Kidney (tissue), 14 donors: Measurements from ENCODE around the gene PRKD2. TPM values are rescaled to one million over a fixed set of nuclear protein-coding genes. Genes with fewer than 3 reads are reported as not detected.

Experiments
- DNase-seq, 5 donors: peaks; one replicate each; pipeline ENCODE4 v3.0.0-alpha.2; 2013 to 2020
- FAIRE-seq: peaks from 2 replicates; lab custom pipeline; 2012; peaks lifted over from hg19 to GRCh38; lab: Jason Lieb, UNC
- H3K27ac ChIP-seq, 2 donors: one replicate each; pipeline ENCODE4 v1.7.0; 2013; ENCODE audit warnings: low read depth in 2 of 2, low read length in 2 of 2, inconsistent platforms in 1 of 2
- H3K27me3 ChIP-seq: one replicate; pipeline ENCODE4 v1.7.1; 2013; ENCODE audit warnings: low read length, inconsistent platforms; ENCODE audit not compliant: control insufficient read depth, insufficient read depth
- H3K36me3 ChIP-seq, 3 donors: one replicate each; pipeline versions ENCODE4 v1.7.0 to v1.7.1; 2013; ENCODE audit warnings: low read length in 3 of 3, control low read depth in 1 of 3, inconsistent platforms in 1 of 3; ENCODE audit not compliant: insufficient read depth in 3 of 3, control insufficient read depth in 2 of 3
- H3K4me1 ChIP-seq, 3 donors: one replicate each; pipeline versions ENCODE4 v1.7.0 to v1.7.1; 2013; ENCODE audit warnings: low read length in 3 of 3, inconsistent platforms in 1 of 3, low read depth in 1 of 3; ENCODE audit not compliant: control insufficient read depth in 2 of 3, insufficient read depth in 2 of 3
- H3K4me3 ChIP-seq, 3 donors: one replicate each; pipeline versions ENCODE4 v1.7.0 to v1.8.1; 2013; ENCODE audit warnings: low read length in 3 of 3, control low read depth in 1 of 3, inconsistent platforms in 1 of 3
- H3K9ac ChIP-seq, 3 donors: one replicate each; pipeline versions ENCODE4 v1.7.0 to v1.7.1; 2013; ENCODE audit warnings: low read length in 3 of 3, control low read depth in 1 of 3, inconsistent platforms in 1 of 3
- H3K9me3 ChIP-seq, 3 donors: one replicate each; pipeline versions ENCODE4 v1.7.0 to v1.7.1; 2013; ENCODE audit warnings: low read length in 3 of 3, control low read depth in 1 of 3, inconsistent platforms in 1 of 3; ENCODE audit not compliant: control insufficient read depth in 2 of 3, insufficient read depth in 1 of 3
- intact Hi-C: fragments of 100-400 bp; cut with DNase I; formaldehyde crosslinking; loops from one replicate; pipeline ENCODE4 v1.11.1; 2022
- polyA plus RNA-seq: library from polyadenylated mRNA; stranded (reverse); fragments of 350-450 nt; fragmentation: Illumina TruSeq; extraction: RNeasy Lipid Tissue Mini Kit (QIAGEN cat#74804); gene quantifications from one replicate; pipeline ENCODE4 v1.2.3, GENCODE V29; 2014; ENCODE audit warnings: low read depth, low replicate concordance; ENCODE audit not compliant: insufficient read depth
- total RNA-seq: library from RNA; stranded (reverse); fragmentation: NEBNext Ultra II Directional; extraction: Animal tissue kit (Norgen Biotek cat#: 25700); gene quantifications from one replicate; pipeline ENCODE4 v1.2.1, GENCODE V29; 2021
- TF ChIP-seq, protein P1 (sequence below): IDR thresholded peaks from 3 replicates; pipeline ENCODE4 v1.5.1; 2012; ENCODE audit warnings: mild to moderate bottlenecking, moderate library complexity, borderline replicate concordance; ENCODE audit not compliant: insufficient read depth; ENCODE audit errors: extremely low read depth
- donor health status: control.
- donor health status: control.
- donor health status: control.
- donor health status: control.
- donor health status: control.
- donor health status: DM: yes; HTN: yes; CAD: no.
- donor health status: Normal renal cell carcinoma (clear cell type).

PRKD2 gene
- total and polyA plus RNA-seq, 2 donors from 2014 or later = 26.7 to 69.8 TPM

- TF ChIP-seq, protein P1, sequence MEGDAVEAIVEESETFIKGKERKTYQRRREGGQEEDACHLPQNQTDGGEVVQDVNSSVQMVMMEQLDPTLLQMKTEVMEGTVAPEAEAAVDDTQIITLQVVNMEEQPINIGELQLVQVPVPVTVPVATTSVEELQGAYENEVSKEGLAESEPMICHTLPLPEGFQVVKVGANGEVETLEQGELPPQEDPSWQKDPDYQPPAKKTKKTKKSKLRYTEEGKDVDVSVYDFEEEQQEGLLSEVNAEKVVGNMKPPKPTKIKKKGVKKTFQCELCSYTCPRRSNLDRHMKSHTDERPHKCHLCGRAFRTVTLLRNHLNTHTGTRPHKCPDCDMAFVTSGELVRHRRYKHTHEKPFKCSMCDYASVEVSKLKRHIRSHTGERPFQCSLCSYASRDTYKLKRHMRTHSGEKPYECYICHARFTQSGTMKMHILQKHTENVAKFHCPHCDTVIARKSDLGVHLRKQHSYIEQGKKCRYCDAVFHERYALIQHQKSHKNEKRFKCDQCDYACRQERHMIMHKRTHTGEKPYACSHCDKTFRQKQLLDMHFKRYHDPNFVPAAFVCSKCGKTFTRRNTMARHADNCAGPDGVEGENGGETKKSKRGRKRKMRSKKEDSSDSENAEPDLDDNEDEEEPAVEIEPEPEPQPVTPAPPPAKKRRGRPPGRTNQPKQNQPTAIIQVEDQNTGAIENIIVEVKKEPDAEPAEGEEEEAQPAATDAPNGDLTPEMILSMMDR = no peak
- H3K4me3 ChIP-seq = peak overlapping the region; percentile 58 to 84 (median 58)
- H3K9ac ChIP-seq = peak overlapping the region in 2 of 3 donors; percentile 41 to 74
- DNase-seq (peak; percentile 66 to 93 (median 85)), FAIRE-seq (no peak)
- H3K4me1 ChIP-seq = peaks cover 0 to 5% (median 0%) of the 10 kb centered on the region in 3 donors
- no peaks in the 10 kb centered on the region for H3K27me3 ChIP-seq
- intact Hi-C loops = loop anchor here (5.0 kb wide), 1 partner anchor 48 kb away; no protein-coding TSS in a partner anchor
- peaks cover 0 to 2% (median 0%) of the 10 kb centered on the region in 3 donors for H3K36me3 ChIP-seq
- H3K27ac ChIP-seq = peak overlapping the region; percentile 47 to 83
- no peaks in the 10 kb centered on the region for H3K9me3 ChIP-seq
Measured at GRCh38 chr19:46660008-46660517, 56.9 kb downstream of the PRKD2 start.

DNA sequence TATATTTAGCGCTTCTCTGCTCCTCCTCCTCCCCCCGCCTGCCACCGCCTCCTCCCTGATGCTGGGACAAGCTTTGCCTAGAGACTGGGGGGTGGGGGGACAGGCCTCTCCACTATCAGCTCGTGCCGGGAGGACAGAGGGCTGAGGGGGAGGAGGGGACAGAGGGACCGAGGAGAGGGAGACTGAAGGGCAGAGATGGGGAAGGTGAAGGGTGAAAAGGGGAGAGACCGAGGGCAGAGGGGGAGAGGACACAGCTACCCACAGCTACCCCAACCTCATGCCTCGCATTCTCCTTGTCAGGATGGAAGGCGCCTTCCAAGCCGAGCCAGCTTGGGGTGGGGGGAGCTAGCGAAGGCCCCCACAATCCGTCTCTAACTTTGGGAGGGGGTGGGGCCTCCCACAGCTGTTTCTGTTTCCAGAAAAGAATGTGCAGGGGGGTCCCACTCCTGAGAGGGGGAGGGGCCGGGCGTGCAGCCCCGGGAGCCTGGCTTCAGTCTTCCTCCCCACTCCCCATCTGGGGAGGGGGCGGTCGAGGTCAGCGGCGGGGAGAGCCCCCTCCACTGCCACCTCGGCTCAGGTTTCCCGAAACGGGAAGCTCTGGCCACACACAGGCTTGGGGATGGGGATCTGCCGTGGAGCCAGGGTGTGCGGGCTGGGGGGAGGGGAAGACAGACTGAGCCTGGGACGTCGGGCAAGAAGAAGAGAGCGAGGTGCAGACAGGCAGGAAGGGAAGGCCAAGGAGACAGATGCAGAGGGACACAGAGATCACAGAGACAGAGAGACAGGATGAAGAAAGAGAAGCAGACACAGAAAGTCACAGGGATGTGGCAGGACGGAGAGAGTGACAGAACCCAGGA lies 57.5 kb downstream of the PRKD2 start:
- FAIRE-seq (no peak), DNase-seq (peak; percentile 80 to 90 (median 85))
- H3K27ac ChIP-seq = peak overlapping the region; percentile 47 to 63
- H3K27me3 ChIP-seq = no peaks in the 10 kb centered on the region
- H3K9me3 ChIP-seq = no peaks in the 10 kb centered on the region
- intact Hi-C loops = loop anchor here (5.0 kb wide), 1 partner anchor 47 kb away; no protein-coding TSS in a partner anchor
- peaks cover 0 to 2% (median 0%) of the 10 kb centered on the region in 3 donors for H3K36me3 ChIP-seq
- H3K4me3 ChIP-seq = peak overlapping the region; percentile 58 to 84 (median 58)
- H3K4me1 ChIP-seq = peaks cover 0 to 5% (median 0%) of the 10 kb centered on the region in 3 donors
- TF ChIP-seq, protein P1 = no peak
- H3K9ac ChIP-seq = peak overlapping the region in 2 of 3 donors; percentile 41 to 74

GRCh38 chr19:46656541-46656940 lies 60.4 kb downstream of the PRKD2 start:
- peaks cover 0 to 2% (median 0%) of the 10 kb centered on the region in 3 donors for H3K4me1 ChIP-seq

More at GRCh38 chr19:46656541-46656940, 60.4 kb downstream of the PRKD2 start:
- DNase-seq (no peak), FAIRE-seq (no peak)
- intact Hi-C loops = no loop called here
- no peak overlapping the region for H3K27ac ChIP-seq
- peaks cover 0 to 2% (median 0%) of the 10 kb centered on the region in 3 donors for H3K36me3 ChIP-seq
- no peaks in the 10 kb centered on the region for H3K9me3 ChIP-seq
- TF ChIP-seq, protein P1 = no peak
- no peak overlapping the region for H3K9ac ChIP-seq
- no peaks in the 10 kb centered on the region for H3K27me3 ChIP-seq
- no peak overlapping the region for H3K4me3 ChIP-seq
